Stimulated activated CD8-positive, alpha-beta memory T cell treated with anti-CD3 and anti-CD28 coated beads, Interleukin-4, amount 100 ng/mL, for 4 hours (primary cell): Measurements from ENCODE around the gene HTRA1.

Experiments
- DNase-seq, 2 donors: peaks; one replicate each; pipeline ENCODE4 v3.0.0-alpha.2; 2020; ENCODE audit warnings: low read depth in 2 of 2, low spot score in 1 of 2

Gene HTRA1

GRCh38 chr10:122454603-122455080 lies 6.7 kb upstream of the HTRA1 start, which contains the start of gene ARMS2:
TSS of gene ARMS2 (plus strand) at chr10:122454653. CDS start at chr10:122454728, 75 bp downstream.
- no peak for DNase-seq

- DNase-seq = no peak
Observed at GRCh38 chr10:122455376-122456079, 5.8 kb upstream of the HTRA1 start.

- DNase-seq = no peak
Observed at GRCh38 chr10:122457934-122458333, 3.4 kb upstream of the HTRA1 start.

GRCh38 chr10:122458693-122459092 lies 2.7 kb upstream of the HTRA1 start:
- no peak for DNase-seq

- DNase-seq = no peak
Observed at GRCh38 chr10:122459561-122460273, 1.6 kb upstream of the HTRA1 start.

GRCh38 chr10:122460891-122461293 lies 461 bp upstream of the HTRA1 start:
- DNase-seq = no peak

GRCh38 chr10:122461729-122462532 lies 578 bp downstream of the HTRA1 start:
- no peak for DNase-seq

GRCh38 chr10:122462533-122463465 lies 1.4 kb downstream of the HTRA1 start:
- no peak for DNase-seq

- DNase-seq = no peak
Observed at GRCh38 chr10:122463466-122464249, 2.3 kb downstream of the HTRA1 start.

- no peak for DNase-seq
Observed at GRCh38 chr10:122464250-122464510, 2.8 kb downstream of the HTRA1 start.

- no peak for DNase-seq
Observed at GRCh38 chr10:122464586-122464985, 3.2 kb downstream of the HTRA1 start.

GRCh38 chr10:122465401-122466040 lies 4.2 kb downstream of the HTRA1 start:
- DNase-seq = no peak

- DNase-seq = no peak
Observed at GRCh38 chr10:122466951-122467381, 5.6 kb downstream of the HTRA1 start.

- DNase-seq = no peak
Observed at GRCh38 chr10:122467701-122468100, 6.3 kb downstream of the HTRA1 start.

GRCh38 chr10:122468307-122468925 lies 7.1 kb downstream of the HTRA1 start:
- no peak for DNase-seq

- DNase-seq = no peak
Observed at GRCh38 chr10:122468926-122469781, 7.8 kb downstream of the HTRA1 start.

- DNase-seq = no peak
Observed at GRCh38 chr10:122469848-122470247, 8.5 kb downstream of the HTRA1 start.

- no peak for DNase-seq
Observed at GRCh38 chr10:122471531-122472177, 10.3 kb downstream of the HTRA1 start.
